ENCODE results near the gene GALNT6.
"Not testable (repeated sequence)": the region's sequence is repeated elsewhere in the genome, so short reads cannot be mapped to it uniquely, and the experiment has no call there.

The GALNT6 gene

DNA sequence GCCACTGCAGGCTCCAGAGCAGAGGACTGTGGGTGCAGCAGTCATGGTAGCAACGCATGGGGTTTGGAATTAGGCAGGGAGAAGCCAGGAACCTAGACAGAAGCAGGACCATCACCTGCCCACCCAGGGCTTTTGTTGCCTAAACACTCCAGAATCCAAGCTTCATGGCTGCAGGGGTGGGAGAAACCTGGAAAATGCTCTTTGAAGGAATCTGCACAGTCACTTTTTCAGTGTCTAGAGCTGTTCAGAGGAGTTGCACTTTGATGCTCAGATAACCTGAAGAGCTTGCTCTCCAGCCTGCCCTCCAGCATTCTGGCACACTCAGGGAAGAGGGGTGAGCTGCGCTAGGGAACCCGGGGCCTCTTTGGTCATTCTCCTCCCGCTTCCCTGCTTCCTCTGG lies 43.1 kb downstream of the GALNT6 start:
- DNase-seq, result no peak

DNA sequence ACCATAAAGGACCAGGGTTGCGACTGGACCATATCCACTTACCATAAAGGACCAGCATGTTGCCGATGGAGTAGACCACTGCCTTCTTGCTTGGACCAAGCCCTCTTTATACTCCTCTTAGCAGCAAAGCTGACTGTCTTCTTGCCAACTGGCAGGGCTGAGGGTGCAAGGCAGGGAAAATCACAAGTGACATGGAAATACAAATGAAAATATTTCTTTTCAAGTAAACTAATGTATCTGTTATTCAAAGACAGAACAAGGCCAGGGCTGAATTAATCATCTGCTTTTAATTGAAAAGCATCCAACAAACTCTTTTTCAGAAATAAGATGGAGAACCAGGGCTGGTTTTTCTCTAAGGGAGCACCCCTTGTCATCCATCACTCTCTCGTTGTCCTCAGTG lies 44.6 kb downstream of the GALNT6 start, which contains the start of gene CELA1:
CELA1 (minus strand) TSS at position 99 of the 400 bp plus-strand sequence; CDS start at position 58, 41 bp downstream.
- no peak for DNase-seq

DNA sequence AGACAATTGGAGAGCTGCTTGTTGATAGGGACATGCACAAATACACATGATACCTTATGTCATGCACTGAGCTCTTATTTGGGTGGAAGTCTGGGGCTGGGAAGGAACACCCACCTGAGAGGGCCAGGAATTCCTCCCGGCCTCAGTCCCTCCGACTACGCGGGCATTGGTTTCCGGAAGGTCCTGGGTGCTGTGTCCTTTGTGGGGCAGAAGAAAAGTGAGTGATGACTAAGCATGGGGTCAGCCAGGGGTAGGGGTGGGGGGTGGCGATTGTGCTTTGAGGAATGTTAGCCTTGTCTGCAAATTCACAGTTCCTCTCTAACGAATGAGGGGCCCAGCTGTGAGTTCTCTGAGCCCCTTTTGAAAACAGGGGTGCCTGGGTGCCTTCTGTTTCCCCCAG lies 45.5 kb downstream of the GALNT6 start:
- no peak for DNase-seq

DNA sequence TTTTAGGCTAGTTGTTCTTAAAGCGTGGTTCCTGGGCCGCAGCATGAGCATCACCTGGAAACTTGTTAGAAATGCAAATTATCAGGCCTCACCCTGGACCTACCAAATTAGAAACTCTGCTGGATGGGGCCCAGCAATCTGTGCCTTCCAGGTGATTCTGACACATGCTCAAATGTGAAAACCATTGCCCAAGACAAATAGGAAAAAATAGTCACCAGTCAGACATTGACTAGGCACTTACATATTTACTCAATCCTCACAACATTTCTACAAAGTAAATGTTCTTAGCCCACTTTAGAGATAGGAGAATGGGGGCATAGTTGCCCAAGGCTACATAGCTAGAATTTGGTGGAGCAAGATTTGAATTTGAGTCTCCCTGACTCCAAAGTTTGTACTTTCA lies 48.0 kb downstream of the GALNT6 start:
- DNase-seq, result no peak

DNA sequence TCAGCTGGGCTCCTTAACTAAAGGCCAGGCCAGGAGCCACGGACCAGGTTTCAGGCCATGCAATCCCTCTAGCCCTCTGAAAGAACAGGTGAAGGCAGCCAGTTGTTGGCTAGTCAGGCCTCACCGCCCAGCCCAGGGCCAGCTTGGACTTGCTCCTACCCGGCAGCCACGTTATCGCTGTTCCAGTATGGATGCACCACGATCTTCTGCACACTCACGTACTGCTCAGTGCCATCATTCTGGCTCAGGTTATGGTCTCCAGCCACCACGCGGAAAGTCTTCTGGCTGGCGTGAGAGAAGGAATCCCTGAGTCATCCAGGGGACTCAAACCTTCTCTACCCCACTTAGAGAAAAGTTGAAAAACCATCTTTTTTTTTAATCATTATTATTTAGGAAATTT lies 48.8 kb downstream of the GALNT6 start:
- DNase-seq, result no peak

DNA sequence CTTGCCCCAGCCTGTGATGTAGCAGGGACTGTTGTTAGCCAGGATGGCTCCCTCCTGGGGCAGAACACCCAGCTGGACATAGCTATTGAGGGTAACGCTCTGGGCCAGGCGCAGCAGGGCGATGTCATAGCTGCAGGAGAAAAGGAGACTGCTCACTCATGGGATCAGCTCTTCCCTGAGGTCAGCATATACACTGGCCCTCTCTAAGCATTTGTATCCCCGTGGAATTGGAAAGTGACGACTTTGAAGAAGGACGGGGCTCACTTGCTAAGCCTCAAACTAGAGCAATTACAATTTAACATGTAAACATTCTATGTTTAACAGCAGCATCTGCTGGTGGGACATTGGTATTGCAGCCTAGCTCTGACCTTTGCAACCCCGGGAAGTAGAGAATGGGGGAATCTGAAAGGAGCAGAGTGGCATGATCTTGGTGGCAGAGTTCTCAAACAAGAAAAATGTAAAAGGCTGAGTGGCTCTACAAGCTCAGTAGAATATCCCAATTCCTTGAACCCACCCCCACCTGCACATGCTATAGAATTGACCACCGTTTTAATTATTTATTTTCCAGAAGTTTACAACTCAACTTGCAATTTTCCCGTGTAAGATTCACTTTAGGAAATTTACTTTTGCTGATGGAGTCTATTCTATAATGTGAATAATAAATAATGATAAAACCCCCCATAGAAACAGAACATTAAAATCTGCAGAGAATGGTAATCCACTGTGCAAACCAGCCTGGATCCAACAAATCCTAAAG lies 49.8 kb downstream of the GALNT6 start:
- DNase-seq, result peak; percentile 82

DNA sequence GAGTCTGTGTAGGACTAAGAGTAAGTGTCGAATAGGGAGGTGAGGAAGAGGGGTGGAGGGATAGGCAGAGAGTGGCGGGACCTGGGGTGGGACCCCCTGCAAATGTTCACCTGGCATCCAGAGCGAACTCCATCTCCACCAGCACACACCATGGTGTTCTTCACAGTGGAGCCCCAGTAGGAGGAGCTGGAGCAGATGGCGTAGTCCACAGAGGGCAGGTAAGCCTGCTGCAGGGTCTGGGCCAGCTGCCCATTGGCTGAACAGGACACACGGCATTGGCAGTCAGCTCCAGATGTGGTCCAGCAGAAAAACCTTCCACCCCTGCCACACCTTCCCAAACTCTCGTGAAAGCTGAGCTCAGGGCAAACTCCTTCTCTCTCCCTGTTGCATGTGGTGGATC lies 51.5 kb downstream of the GALNT6 start:
- DNase-seq, result no peak

DNA sequence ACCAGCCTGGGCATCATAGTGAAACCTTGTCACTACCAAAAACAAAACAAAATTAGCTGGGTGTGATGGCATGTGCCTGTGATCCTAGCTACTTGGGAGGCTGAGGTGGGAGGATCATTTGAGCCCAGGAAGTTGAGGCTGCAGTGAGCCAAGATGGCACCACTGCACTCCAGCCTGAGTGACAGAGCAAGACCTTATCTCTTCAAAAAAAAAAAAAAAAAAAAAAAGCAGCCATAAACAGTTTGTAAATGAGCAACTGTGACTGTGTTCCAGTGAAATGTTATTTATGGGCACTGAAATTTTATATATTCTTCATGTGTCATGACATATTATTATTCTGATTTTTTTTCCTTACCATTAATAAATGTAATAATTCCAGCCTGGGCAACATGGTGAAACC lies 53.9 kb downstream of the GALNT6 start:
- DNase-seq, result not testable (repeated sequence)

DNA sequence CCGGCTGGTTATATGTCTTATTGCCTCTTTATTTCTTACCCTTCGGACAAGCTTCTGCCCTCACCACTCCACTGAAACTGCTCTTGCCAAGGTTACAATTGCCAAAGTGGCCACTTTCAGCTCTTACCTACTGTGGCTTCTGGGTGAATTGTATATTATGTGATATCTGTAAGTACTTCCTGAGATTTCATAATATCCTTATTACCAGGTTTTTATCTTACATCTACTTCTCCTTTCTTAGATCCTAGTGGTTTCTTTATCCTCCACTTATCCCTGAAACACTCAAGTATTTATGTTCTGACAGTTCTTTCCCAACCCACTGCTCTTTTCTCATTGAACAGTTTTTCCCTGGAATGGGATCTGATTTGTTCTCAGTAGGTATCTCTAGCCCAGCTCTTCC lies 55.3 kb downstream of the GALNT6 start:
- DNase-seq, result no peak

DNA sequence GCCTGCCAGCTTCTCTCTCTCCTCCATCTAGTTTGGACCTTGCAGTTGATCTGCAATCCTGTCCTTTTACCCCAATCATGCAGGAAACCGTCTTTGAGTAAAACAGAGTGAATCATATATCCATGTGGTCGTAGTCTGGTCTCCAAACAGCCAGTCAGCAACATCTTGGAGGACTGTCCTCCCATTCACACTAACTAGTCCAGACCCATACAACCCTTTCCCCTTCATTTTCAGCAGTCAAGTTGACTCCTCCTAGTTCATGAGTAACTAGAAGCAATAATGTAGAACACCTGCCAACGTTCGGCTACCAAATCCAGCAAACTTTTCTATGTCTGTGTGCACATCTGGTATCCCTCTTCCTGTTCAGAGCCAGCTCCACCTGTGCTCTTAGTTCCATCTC lies 56.4 kb downstream of the GALNT6 start:
- no peak for DNase-seq

DNA sequence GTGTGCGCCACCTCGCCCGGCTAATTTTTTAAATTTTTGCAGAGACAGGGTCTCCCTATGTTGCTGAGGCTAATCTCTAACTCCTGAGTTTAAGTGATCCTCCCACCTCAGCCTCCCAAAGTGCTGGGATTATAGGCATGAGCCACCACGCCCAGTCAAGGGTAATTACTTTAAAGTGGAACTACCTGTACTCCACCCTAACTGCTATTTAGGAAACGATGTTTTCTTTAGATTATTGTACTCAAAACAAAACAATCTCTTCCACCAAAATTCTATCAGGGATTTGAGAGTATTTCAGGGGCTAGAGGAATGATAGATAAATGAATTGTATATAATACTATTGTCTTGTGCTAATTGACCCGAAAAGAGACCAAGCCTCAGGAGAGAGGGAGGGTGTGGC lies 57.7 kb downstream of the GALNT6 start:
- peak; percentile 13 for DNase-seq

DNA sequence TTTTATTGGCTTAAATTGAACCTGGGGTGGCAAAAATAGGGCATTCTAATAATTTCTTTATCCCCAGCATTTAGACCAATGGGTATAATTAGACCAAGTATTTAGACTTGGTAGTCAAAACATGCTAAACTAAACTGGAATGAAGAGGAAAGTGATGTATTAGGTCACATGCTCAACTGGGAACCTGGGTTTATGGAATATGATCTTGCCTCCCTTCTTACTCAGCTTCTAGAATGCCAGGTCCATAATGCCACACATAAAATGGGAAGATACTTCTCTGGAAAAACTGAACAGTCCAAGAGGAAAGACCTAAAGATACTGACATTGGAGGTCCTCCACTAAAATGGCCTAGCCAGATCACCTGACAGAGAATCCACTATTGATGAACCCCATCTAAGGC lies 61.0 kb downstream of the GALNT6 start:
- no peak for DNase-seq

DNA sequence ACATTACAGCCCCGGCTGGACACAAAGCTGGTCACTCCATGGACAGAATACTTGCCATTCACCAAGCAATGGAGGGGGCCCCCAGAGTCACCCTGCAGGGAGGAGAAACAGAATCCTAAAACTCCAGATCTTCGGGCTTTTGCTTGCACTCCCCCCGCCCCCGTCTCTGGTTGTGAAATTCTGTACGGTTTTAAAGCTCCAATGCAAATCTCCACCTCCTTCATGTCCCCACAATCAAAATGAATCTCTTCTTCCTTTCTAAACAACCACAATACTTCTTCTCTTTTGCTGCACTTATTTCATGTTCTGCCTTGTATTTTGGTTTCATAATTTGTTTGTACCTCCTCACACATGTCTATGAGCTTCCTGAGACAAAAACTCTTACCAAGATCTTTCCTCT lies 61.5 kb downstream of the GALNT6 start:
- no peak for DNase-seq

DNA sequence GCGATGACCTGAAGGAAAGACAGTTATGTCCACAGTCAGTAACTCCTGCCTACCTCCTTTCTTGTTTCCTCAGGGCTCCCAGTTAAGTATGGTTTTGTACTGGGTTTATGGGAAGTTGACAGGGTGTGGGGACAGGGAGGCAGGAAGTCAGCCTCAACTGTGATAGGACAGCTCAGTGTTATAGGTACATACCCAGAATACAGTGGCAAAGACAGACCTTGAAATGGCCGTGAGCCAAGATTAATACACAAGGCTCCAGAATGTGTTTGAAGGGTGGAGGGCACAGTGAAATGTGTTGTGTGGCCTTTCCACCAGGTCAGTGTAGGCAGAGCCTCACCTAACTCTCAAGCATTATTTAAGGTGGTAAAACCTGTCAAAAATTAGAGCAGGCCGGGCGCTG lies 62.6 kb downstream of the GALNT6 start:
- no peak for DNase-seq

DNA sequence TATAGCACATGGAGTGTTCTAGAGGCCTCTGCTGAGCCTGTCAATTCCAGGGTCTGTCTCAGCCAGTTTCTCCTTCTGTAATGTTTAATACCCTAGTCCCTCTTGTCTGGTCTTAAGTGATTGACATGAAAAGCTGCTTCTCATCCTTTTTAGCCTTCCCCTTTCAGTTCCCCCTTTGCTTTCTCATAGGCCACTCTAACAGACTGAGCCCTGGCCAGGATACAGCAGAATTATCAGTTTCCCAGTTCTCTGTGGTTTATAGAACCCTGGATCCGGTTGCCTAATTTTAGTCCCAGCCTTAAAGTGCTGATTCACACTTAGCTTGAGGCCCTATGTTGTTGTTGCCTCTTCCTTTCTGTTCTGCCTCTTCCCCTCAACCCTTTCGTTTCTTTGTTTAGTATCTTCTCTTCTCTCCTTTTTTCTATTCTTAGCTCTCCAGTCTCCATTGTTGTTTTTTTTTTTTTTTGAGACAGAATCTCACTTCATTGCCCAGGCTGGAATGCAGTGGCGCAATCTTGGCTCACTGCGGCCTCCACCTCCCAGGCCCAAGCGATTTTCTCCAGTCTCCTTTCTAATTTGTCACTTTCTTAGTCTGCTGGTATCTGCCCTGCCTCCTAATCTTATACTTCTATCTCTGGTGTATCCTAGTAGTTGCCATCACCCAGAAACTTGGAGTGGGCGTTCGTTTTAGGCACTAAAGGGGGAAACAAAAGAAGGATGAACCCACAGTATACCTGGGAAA lies 64.3 kb downstream of the GALNT6 start:
- no peak for DNase-seq

DNA sequence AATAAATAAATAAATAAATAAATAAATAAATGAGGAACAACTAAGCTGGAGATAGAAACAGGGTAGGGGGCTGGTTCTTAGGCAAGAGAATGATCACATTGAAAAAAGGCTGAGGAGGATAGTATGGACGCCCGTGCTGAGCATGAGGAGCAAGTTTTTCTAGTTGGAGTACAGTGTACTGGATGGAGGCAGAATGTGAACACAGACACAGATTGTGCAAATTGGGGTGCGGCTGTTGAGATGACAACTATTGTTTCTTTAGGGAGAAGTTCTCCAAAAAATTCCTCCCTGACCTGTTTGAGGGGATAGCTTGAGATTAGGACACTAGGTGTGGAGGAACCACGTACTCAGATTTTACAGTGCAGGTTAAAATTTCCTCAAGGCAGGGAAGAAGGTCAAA lies 66.3 kb downstream of the GALNT6 start:
- no peak for DNase-seq

DNA sequence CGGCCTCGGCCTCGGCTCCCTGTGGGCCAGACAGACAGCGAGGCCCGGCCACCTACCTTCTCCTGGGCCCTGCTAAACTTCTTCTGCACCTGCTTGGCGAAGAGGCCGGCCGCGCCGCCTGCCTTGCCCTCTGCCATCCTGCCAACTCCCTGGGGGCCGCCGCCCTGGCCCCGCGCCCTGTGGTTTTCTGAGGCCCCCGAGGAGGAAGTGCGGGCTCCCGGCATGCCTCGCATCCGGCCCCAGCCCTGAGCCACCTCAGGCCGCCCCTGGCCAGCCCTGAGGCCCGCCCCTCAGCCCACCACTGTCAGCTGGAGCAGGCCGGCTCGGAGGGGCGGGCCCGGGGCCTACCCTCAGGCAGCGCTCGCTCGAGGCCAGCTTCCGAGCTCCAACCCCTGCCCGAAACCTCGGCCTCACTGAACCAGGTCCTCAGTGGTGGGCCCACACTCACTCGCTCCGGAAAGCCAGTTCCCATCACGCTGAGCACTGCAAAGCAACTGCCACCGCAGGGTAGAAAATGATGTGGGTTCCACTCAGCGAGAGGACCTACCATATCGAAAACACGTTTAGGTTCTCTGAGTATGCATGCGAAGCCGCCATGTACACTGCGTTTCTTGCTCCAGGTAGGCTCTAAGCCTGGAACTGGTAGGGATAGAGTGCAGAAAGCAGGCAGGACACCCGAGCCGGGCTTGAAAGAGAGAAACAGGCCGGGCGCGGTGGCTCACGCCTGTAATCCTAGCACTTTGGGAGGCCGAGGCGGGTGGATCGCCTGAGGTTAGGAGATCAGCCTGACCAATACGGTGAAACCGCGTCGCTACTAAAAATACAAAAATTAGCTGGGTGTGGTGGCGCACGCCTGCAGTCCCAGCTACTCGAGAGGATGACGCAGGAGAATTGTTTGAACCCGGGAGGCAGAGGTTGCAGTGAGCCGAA lies 67.0 kb downstream of the GALNT6 start, which contains the start of gene BIN2:
BIN2 (minus strand) TSS at position 209 of the 930 bp plus-strand sequence; CDS start at position 137, 72 bp downstream.
- no peak for DNase-seq

DNA sequence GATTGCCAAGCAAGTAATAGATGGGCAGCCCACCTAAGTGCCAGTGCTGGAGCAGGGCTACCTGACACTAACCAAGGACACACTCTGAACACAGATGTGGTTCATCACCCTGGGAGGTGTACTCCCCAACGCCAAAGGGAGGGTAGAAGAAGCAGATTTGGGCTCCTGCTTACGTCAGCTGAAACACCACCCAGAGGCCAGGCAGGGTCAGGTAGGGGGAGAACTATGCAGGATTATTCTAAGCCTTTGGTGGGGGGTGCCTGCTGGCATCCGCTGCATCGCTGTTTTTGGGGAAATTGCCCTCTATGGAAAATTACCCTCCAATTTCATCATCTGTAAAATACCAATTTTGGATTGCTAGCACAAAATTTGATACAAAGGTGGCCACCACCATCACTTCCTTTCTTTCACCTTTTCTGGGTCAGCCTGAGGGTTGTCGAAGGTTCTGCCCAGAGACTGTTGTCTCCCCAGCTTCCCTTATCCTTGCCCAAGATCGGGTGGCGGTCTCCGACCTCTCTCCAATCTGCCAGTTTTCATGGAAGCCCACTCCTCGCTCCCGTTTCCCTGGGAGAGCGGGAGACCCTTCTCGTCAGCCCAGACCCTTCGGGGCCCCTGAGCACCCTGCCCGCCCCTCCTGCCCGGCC lies 67.8 kb downstream of the GALNT6 start:
- DNase-seq, result no peak

DNA sequence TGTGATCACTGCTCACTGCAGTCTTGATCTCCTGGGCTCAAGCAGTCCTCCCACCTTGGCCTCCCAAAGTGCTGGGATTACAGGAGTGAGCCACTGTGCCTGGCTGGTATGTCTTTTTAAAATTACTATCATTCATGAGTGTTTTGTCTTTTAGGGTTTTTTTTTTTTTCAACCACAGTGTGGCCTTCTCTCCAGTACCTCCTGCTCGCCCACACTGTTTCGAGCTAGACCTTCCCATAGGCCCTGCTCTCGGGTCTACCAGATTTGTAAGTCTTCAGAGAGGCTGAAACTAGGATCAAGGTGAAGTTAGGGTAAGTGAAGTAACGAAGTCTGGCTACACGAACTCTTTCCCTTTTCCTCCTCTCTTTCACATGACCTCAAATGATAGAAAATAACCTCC lies 68.8 kb downstream of the GALNT6 start:
- no peak for DNase-seq

DNA sequence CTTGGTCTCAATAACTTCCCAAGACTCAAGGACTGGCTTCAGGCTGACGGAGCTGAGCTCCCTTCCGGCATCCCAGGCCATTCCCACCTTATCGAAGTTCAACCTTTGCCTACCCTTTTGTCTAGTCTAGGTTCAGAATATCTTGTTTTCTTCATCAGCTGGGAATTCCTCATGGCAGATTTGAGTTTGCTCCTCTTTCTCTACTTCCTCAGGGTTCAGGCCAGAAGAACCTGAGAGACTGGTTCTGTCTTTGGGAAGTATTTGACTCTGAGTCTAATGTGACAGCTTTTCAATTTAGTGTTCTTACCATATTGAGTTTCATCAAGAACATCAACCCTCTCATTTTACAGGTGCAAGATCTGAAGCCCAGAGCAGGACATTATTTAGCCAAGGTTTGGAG lies 69.3 kb downstream of the GALNT6 start:
- DNase-seq, result no peak

DNA sequence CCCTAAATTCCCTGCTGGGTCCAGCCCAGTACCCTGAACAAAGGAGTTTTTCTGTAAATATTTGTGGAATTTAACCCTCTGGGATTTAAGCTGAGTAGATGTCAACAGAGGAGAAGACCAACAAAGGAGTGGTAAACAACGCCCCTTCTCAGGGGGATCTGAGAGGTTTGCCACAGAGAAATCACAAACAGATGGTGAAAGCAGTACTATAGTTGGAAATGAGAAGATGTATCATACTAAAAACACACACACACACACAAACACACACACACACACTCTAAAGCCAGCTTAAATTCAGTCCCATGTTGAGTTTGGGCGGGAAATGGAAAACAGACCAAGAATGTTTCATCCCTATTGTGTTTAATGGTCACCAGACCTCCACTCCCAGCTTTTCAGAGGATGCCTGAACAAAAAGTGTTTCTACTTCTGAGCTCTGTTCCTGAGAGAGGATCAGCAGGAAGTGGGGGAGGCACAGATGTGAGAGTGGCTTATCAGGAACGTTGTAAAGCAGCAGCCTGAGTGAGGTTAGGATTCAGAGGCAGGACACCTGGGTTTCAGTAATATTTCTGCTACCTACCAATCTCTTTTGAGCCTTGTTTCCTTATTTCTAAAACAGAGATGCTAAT lies 70.4 kb downstream of the GALNT6 start:
- DNase-seq, result no peak

DNA sequence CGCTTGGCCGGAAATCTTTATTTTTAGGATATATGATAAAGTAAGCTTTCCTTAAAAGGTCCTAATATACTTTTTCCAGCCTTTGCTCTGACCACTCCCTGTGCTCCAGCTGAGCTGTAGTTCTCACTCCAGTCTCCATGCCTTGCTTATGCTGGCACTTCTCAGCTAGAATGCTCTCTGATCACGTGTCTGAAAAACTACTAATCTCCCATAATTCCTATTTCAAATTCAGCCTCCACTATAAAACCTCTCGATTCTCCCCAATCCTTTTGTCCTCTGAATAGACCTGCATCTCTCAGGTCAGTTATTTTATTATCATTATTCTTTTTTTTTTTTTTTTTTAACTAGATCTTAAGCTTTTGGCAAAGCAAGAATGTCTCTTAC lies 70.9 kb downstream of the GALNT6 start:
- no peak for DNase-seq
